Stimulated activated naive CD8-positive, alpha-beta T cell treated with anti-CD3 and anti-CD28 coated beads, Interleukin-15, amount 100 ng/mL, for 72 hours (primary cell): Measurements from ENCODE around the gene DAB2IP.

ENCODE experiments used
- ATAC-seq: fragments of 150-1000 bp; cut with Tn5 transposase; 2 replicates; pipeline ENCODE4 v1.10.0; 2021; ENCODE audit warnings: mild to moderate bottlenecking, moderate library complexity
- DNase-seq, 2 donors: peaks; one replicate each; pipeline ENCODE4 v3.0.0; 2021 to 2022
- H3K27ac Mint-ChIP-seq, 2 donors: one replicate each; pipeline ENCODE4 v1.8.0; 2022; ENCODE audit warnings: mild to moderate bottlenecking in 2 of 2, mixed read lengths in 2 of 2, moderate library complexity in 2 of 2
- H3K27me3 Mint-ChIP-seq: one replicate; pipeline ENCODE4 v1.8.0; 2022; ENCODE audit warnings: mixed read lengths
- H3K4me1 Mint-ChIP-seq: one replicate; pipeline ENCODE4 v1.8.0; 2022; ENCODE audit warnings: mild to moderate bottlenecking, mixed read lengths
- H3K4me3 Mint-ChIP-seq, 2 donors: one replicate each; pipeline ENCODE4 v1.8.0; 2022; ENCODE audit warnings: mild to moderate bottlenecking in 2 of 2, mixed read lengths in 2 of 2, moderate library complexity in 1 of 2
- H3K9me3 Mint-ChIP-seq, 2 donors: one replicate each; pipeline ENCODE4 v1.8.0; 2022; ENCODE audit warnings: mixed read lengths in 2 of 2

Gene DAB2IP

DNA sequence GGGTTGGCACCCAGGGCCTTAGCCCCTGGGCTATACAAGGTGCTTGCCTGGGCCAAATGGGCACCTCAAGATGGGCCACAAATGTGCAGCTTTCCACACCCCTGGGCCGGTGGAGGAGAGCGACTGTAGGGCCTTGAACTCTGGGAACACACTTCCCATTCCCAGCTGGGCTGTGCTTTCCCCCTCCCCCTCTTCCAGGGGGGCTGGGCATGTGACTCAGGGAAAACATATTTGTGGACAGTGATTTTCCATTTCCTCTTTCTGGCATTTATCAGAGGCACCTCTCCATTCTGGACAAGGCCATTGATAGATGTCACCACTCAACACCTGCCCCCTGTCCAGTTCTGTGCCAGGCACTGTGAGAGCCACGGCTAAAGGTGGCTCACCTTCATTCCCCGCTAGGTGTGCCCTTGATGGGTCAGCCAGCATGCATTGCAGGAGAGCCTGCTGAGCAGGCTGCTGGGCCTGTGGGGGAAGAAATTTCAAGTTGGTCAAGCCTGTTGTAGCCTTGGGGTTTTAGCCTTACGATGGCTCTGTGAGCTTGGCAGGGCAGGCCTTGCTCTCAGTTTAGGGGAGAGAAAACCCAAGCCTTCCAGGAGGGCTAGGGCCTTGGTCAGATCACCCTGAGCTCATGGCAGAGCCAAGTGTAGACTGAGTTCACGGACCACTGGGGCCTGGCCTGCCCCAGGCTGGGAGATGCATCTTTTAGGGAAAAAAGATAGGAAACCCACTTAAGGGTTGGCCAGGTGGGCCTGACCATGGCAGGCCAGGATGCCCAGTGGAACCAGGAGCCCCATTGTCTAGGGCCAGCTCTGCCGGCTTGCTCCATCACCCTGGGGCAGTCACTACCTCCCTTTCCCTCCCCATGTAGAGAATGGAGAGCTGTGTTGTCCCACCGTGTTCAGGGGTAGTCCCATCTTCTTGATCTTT is 113.9 kb downstream of the DAB2IP start:
- Mint-ChIP-seq H3K27me3 (no peaks in the 10 kb centered on the region), H3K9me3 (no peaks in the 10 kb centered on the region), H3K4me1 (no peaks in the 10 kb centered on the region), H3K27ac (peak overlapping the region in 1 of 2 donors; percentile 42), H3K4me3 (no peak overlapping the region)
- ATAC-seq (no peak), DNase-seq (no peak)

DNA sequence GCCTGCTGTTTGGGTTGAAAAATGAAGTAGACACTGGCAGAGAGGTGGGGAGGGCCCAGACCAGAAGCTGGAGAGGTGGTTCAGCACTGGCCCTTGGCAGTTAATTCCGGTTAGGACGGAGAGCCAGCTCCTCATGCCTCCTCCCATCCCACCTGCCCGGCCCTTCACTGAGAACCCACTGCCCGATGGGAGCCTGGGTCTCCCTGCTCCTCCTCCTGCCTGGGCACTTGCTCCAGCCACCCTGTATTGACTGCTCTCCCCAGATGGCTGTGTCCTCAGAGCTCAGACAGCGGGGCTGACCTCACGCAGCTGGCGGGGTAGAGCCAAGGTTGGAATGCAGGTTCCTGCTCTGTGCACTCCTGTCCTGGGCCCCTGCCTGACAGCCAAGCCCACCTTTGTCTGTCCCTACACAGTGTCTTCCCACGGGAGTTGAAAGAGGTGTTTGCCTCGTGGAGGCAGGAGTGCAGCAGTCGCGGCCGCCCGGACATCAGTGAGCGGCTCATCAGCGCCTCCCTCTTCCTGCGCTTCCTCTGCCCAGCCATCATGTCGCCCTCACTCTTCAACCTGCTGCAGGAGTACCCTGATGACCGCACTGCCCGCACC is 114.7 kb downstream of the DAB2IP start:
- H3K27me3 Mint-ChIP-seq: no peaks in the 10 kb centered on the region
- no peaks in the 10 kb centered on the region for H3K4me1 Mint-ChIP-seq
- DNase-seq (no peak), ATAC-seq (no peak)
- no peak overlapping the region for H3K4me3 Mint-ChIP-seq
- H3K27ac Mint-ChIP-seq: no peak overlapping the region
- no peaks in the 10 kb centered on the region for H3K9me3 Mint-ChIP-seq

DNA sequence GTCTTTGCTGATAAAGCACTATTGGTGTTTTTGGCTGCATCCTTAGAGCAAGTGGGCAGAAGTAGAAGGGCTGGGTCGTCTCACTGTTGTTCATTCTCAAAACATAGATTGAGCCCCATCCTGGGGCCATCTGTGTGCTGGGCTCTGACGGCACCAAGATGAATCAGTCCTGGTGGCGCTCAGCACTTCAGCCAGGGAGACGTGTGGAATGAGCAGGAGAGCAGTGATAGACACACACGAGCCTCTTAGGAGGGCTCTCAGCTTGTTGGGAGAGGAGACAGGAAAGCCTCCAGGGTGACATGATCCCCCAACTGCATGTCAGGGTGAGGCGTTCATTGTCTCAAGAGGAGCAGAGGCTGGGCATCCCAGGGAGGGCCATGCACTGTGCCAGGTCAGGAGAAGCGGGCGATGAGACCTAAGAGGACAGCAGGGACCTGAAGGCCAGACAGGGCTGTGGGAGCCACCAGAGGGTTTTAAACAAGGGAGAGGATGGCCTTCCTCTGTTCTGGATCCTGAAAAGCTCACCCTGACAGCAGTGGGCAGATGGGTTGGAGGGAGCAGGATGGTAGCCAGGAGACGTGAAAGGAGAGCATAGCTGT is 115.8 kb downstream of the DAB2IP start:
- no peaks in the 10 kb centered on the region for H3K27me3 Mint-ChIP-seq

DNA sequence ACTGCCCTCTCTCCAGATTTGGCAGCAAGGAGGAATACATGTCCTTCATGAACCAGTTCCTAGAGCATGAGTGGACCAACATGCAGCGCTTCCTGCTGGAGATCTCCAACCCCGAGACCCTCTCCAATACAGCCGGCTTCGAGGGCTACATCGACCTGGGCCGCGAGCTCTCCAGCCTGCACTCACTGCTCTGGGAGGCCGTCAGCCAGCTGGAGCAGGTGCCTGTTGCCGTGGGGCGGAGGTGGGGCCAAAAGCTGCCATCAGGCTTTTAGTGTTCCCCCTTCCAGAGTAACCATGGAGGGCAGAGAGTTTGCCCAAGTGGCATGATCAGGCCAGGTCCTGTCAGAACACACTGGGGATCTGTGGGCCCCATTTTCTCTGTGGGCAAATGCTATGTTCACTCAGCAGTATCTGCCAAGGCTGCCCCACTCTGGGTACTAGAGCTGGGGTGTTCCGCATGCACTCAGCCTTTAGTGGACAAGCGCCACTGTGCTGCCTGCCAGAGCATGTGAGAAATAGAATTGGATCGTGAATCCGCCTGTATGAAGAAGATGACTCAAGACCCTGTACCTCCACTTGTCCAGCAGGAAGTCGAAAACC is 117.1 kb downstream of the DAB2IP start:
- no peaks in the 10 kb centered on the region for H3K9me3 Mint-ChIP-seq
- no peak overlapping the region for H3K27ac Mint-ChIP-seq
- H3K4me3 Mint-ChIP-seq: no peak overlapping the region
- no peaks in the 10 kb centered on the region for H3K4me1 Mint-ChIP-seq
- DNase-seq (no peak), ATAC-seq (no peak)
- no peaks in the 10 kb centered on the region for H3K27me3 Mint-ChIP-seq

More for the DNA sequence above, 115.8 kb downstream of the DAB2IP start:
- Mint-ChIP-seq H3K4me3 (no peak overlapping the region), H3K27ac (peak overlapping the region in 1 of 2 donors; percentile 38), H3K4me1 (no peaks in the 10 kb centered on the region), H3K9me3 (no peaks in the 10 kb centered on the region)
- no peak for DNase-seq
- ATAC-seq: no peak

DNA sequence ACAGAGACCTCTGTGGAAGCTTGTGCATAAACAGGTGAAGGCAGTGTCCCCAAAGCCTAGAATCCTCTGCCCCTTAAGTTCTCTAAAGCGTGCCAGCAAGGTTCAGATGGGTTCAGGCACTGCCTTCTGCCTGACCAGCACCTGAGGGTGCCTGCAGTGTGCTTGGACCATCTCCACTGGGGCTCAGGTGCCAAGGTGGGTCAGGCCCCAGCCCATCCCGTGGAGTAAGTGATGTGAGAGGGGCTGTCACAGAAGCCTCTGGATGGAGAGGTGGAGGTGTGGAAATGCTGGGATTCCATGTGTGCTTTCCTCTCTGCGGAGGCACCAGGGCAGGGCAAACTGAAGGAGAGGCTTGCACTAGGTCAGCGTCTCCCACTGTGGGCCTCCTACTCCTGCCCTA is 118.5 kb downstream of the DAB2IP start:
- Mint-ChIP-seq H3K9me3 (no peaks in the 10 kb centered on the region), H3K4me3 (no peak overlapping the region), H3K4me1 (no peaks in the 10 kb centered on the region), H3K27ac (no peak overlapping the region), H3K27me3 (no peaks in the 10 kb centered on the region)
- DNase-seq (no peak), ATAC-seq (no peak)

DNA sequence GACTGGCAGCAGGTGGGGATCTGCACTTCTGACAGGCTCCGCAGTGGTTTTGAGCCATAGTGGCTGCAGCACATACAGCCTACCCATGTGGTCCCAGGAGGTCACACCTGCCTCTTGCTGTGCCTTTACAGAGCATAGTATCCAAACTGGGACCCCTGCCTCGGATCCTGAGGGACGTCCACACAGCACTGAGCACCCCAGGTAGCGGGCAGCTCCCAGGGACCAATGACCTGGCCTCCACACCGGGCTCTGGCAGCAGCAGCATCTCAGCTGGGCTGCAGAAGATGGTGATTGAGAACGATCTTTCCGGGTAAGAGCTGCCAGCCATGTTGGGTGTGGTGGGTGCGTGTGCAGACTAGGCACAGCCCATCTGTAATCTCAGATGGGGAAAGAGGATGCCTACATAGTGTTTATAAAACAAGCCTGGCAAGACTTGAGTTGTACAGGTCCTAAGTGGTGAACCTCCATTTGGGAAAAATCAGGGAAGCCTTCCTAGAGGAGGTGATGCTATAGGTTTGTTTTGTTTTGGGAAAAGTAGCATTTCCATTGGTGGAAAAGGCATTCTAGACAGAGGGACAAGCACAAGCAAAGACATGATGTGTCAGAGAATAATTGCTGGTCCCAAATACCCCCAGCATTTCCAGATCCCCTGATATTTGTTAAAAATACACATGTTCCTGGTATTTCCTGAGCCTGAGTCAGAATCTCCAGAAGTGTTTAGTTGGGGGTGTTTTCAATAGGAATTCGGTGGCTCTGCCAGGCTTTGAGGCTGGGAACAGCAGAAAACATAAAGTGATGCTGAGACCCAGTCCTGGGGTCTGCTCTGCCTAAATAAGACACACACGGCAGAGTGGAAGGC is 119.2 kb downstream of the DAB2IP start:
- no peaks in the 10 kb centered on the region for H3K9me3 Mint-ChIP-seq
- peak overlapping the region in 1 of 2 donors; percentile 65 for H3K27ac Mint-ChIP-seq
- H3K27me3 Mint-ChIP-seq: no peaks in the 10 kb centered on the region
- H3K4me1 Mint-ChIP-seq: no peaks in the 10 kb centered on the region
- ATAC-seq (no peak), DNase-seq (no peak)
- no peak overlapping the region for H3K4me3 Mint-ChIP-seq

DNA sequence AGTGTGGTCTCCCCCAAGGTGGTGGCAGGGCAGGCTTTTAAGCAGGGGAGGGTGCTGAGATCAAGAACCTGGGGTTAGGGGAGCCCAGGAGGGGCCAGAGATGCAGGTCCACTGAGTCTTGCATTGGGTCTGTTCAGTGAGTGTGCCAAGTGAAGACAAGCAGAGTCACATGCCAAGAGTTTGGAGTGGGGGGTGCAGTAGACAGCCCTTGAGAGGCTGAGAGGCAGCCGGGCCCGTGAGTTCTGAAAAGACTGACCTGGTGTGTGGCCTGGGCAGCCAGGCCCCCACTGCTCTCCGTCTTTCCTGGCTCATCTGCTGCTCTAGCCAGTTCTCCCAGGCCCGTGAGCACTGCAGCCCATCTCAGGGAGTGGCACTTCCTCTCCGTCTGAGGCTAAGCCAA is 120.0 kb downstream of the DAB2IP start:
- no peaks in the 10 kb centered on the region for H3K9me3 Mint-ChIP-seq
- no peaks in the 10 kb centered on the region for H3K27me3 Mint-ChIP-seq
- peak overlapping the region in 1 of 2 donors; percentile 65 for H3K27ac Mint-ChIP-seq
- H3K4me3 Mint-ChIP-seq: no peak overlapping the region
- ATAC-seq: no peak
- no peak for DNase-seq
- H3K4me1 Mint-ChIP-seq: no peaks in the 10 kb centered on the region

DNA sequence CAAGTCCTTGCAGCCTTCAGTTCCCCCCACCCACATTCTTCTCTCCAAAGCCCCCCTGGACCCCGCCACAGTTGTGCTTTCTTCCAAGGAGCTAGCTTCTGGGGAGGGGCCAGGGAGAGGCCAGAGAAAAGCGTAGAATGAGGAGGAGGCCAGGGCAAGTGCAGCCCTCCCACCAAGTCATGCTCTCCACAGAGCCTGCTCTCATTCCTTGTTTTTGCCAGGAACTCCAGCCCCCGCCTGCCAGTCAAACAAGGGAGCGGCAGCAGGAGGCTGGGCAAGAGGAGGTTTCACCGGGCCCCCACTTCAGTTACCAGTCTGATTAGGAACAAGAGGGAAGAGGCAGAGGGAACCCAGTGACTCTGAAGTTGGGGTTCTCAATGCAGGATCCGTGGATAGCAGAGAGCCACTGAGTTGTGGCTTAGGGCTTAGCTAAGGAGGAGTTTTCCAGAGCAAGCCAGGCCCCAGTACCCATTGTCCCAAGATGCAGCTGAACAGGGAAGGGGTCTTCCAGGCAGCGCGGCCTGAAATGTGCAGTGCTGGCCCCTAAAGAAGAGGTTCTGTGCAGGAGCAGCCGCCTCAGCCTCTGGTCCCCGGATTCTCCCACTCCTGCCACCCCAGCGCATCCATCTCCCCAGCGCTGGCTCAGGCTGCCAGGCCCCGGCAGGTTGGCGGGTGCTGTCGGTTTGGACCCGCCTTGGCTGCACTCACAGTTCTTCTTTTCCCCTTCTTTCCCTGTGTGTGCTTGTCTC is 120.6 kb downstream of the DAB2IP start:
- Mint-ChIP-seq H3K27me3 (no peaks in the 10 kb centered on the region), H3K4me1 (no peaks in the 10 kb centered on the region)
- no peak for DNase-seq

DNA sequence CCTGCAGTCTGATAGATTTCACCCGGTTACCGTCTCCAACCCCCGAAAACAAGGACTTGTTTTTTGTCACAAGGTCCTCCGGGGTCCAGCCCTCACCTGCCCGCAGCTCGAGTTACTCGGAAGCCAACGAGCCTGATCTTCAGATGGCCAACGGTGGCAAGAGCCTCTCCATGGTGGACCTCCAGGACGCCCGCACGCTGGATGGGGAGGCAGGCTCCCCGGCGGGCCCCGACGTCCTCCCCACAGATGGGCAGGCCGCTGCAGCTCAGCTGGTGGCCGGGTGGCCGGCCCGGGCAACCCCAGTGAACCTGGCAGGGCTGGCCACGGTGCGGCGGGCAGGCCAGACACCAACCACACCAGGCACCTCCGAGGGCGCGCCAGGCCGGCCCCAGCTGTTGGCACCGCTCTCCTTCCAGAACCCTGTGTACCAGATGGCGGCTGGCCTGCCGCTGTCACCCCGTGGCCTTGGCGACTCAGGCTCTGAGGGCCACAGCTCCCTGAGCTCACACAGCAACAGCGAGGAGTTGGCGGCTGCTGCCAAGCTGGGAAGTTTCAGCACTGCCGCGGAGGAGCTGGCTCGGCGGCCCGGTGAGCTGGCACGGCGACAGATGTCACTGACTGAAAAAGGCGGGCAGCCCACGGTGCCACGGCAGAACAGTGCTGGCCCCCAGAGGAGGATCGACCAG is 121.3 kb downstream of the DAB2IP start:
- H3K27me3 Mint-ChIP-seq: no peaks in the 10 kb centered on the region
- no peaks in the 10 kb centered on the region for H3K4me1 Mint-ChIP-seq
- H3K9me3 Mint-ChIP-seq: no peaks in the 10 kb centered on the region
- H3K4me3 Mint-ChIP-seq: no peak overlapping the region
- H3K27ac Mint-ChIP-seq: no peak overlapping the region
- DNase-seq: no peak
- ATAC-seq: peak; percentile 5

More for the DNA sequence above, 120.6 kb downstream of the DAB2IP start:
- no peaks in the 10 kb centered on the region for H3K9me3 Mint-ChIP-seq
- no peak overlapping the region for H3K4me3 Mint-ChIP-seq
- ATAC-seq: no peak
- peak overlapping the region in 1 of 2 donors; percentile 42 for H3K27ac Mint-ChIP-seq

DNA sequence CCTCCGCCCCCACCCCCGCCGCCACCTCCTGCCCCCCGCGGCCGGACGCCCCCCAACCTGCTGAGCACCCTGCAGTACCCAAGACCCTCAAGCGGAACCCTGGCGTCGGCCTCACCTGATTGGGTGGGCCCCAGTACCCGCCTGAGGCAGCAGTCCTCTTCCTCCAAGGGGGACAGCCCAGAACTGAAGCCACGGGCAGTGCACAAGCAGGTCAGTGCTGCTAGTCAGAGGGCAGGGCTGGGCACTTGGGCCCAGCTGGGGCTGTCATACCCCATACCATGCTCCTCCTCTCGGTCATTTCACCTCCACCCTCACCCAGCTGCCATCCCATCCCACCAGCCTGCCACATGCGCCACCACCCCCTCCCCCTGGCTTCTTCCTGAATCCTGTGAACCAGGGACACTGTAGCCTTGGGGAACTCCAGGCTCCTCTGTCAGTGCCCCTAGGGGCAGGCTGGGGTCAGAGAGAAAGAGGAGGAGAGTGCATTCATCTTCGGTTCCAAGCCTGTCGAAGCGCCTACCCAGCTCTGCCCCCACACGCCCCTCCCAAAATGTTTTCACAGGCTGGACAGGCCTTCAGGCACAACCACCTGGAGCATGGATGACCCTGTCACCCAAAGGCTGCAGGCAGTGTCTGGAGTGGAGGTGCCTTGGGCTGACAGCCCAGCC is 122.0 kb downstream of the DAB2IP start:
- ATAC-seq (no peak), DNase-seq (no peak)
- H3K9me3 Mint-ChIP-seq: peaks cover 0 to 2% of the 10 kb centered on the region in 2 donors
- H3K27me3 Mint-ChIP-seq: no peaks in the 10 kb centered on the region
- H3K4me1 Mint-ChIP-seq: no peaks in the 10 kb centered on the region
- peak overlapping the region in 1 of 2 donors; percentile 68 for H3K27ac Mint-ChIP-seq
- H3K4me3 Mint-ChIP-seq: no peak overlapping the region

DNA sequence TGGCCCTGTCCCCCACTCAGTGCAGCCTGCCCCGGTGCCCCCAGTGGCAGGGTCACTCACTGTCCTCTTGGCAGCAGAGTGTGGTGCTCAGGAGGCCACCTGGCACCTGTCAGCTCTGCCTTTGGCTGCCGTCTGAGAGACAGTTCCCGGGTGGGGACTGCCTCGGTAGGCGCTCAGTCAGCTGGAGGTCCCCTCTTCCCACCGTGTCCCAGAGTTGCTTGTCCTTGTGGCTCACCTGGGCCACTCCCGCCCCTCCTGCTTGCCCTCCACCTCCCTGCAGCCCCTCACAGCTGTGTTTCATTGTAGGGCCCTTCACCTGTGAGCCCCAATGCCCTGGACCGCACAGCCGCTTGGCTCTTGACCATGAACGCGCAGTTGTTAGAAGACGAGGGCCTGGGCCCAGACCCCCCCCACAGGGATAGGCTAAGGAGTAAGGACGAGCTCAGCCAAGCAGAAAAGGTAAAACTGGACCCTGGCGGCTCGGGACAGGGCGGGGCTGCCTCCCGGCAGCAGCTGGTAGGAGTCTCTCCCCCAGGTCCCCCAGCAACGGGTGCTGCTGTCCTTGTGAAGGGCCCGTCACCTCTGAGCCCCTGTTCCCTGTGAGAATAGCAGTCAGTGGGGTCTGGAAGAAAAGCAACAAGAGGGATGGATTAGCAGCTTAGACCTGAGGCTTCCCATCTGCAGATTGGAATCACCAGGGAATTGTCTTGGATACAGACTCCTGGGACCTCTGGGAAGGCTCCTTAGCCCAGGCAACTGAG is 122.7 kb downstream of the DAB2IP start:
- Mint-ChIP-seq H3K27ac (no peak overlapping the region), H3K9me3 (peaks cover 0 to 9% of the 10 kb centered on the region in 2 donors), H3K27me3 (no peaks in the 10 kb centered on the region), H3K4me1 (no peaks in the 10 kb centered on the region), H3K4me3 (no peak overlapping the region)
- ATAC-seq: no peak
- DNase-seq: no peak

DNA sequence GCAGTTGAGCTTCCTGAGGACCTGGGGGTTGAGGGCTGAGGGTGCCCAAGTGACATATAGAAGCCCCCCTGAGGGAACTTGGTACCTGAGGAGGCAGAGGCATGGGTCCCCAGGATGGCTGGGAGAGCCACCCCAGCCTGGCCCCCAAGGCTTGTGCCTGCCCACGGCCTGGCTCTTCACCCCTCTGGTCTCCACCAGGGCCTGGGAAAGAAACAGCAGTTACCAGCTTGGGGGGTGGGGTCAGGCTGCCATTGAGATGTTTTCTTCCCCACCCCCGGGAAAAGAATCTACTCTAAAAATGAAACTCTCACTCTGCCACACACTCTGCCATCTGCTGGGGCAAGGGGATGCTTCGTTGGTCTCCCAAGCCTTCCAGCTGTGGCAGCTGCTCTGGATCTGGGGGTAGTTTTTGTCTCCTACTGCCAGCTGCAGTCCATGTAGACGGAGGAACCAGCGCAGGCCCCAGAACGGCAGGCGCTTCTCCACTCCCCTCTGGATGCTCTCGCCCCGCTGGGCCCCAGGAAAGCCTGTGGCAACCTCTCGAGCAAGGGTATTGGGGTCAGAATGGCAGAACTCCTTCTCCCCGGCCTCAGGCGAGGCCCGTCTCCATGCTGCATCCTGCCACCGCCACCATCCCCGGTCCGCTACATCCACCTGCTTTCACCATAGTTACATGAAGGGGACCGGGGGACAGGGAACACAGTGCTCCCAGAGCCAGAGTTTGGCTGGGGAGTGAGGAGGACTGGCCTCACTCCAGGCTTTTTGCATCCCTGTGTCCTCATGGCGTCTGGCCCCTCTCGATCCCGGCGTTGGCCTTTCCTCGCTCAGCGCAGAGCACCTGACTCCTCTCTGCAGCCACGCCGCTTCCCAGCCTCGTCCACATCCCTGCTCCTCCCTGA is 123.5 kb downstream of the DAB2IP start:
- Mint-ChIP-seq H3K4me1 (no peaks in the 10 kb centered on the region), H3K27ac (peak overlapping the region in 1 of 2 donors; percentile 66), H3K4me3 (no peak overlapping the region), H3K27me3 (no peaks in the 10 kb centered on the region), H3K9me3 (peaks cover 0 to 10% of the 10 kb centered on the region in 2 donors)
- DNase-seq (no peak), ATAC-seq (no peak)
